Dedifferentiated amniotic fluid mesenchymal stem cell (primary cell): ENCODE results near the gene SEPTIN5.
"Not testable (repeated sequence)": the region's sequence is repeated elsewhere in the genome, so short reads cannot be mapped to it uniquely, and the experiment has no call there.

Experiments used
- DNase-seq: peaks from one replicate; pipeline ENCODE4 v3.0.0-alpha.2; 2016; ENCODE audit errors: extremely low spot score

The SEPTIN5 gene

GRCh38 chr22:19720150-19720827, 6.0 kb downstream of the SEPTIN5 start:
- no peak for DNase-seq

- no peak for DNase-seq
Measured at GRCh38 chr22:19720999-19721329, 6.7 kb downstream of the SEPTIN5 start.

GRCh38 chr22:19721330-19722177, 7.3 kb downstream of the SEPTIN5 start:
- no peak for DNase-seq

DNA sequence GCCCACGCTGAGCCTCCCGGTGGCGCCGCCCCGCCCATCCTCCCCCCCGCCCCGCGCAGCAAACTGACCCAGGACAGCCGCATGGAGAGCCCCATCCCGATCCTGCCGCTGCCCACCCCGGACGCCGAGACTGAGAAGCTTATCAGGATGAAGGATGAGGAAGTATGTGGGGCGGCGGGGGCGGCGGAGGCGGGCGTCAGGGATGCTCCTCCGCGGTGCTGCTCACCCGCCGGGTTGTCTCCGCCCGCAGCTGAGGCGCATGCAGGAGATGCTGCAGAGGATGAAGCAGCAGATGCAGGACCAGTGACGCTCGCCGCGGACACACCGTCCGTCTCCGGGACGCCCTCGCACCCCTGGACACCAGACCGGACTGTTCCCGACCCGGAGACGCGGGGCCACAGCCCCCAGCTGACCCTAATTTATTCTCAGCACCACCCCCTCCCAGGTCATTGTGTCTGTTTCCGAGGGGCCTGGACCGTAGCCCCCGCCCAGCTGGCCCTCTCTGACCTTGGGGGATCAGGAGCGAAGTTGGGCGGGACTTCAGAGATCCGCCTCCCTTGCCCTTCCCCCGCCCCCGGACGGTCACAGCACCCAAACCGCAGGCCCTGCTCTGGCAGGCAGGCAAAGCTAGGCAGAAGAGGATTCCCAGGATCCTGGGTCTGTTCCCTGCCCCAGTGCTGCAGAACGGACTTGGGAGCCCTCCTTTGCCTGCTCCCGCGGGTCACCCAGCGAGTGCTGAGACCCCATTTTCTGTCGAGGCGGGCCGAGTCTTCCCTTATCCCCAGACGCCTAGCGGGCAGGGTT, 8.1 kb downstream of the SEPTIN5 start:
- no peak for DNase-seq

DNA sequence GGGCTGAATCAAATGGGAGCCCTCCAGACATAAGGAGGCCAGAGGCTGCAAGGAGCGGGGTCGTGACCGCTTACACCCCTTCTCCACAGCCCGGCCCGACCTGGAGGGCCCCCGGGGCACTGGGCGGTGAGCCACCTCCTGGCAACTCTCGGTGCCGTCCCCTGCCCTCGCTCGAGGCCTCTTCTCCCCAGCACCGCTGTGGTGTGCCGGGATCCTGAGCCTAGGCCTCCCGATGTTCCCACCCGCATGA, 8.6 kb downstream of the SEPTIN5 start:
- no peak for DNase-seq

DNA sequence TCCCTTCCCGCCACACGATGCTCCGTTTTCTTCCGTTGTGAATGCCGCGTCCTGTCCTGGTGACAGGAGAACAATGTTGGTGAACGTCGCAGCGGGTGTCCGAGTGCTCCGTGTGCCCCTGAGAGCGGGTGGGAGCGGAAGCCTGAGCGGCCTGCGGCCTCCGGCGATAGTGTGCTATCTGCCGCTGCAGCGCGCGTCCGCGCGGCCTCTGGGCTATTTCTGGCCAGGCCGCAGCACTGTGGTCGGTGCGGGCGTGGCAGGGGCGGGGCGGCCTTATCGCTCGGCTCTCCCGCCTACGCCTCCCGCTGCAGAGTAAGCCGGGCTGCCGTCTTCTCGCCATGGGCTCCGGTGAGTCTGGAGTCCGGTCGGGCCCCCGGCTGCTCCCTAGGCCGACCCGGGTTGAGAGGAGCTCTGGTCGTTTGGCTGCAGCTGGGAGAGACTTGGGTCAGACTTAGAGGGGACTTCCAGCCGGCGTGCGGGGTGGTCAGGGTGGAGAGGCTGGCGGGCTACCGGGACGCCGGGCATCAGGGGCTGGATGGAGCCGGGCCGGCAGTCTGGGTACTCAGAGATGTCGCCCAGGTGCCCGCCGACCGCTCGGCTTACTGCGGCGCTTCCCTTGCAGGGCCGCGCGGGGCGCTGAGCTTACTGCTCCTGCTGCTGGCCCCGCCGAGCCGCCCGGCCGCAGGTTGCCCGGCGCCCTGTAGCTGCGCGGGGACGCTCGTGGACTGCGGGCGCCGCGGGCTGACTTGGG, 9.1 kb downstream of the SEPTIN5 start, which contains the start of gene GP1BB:
TSS of gene GP1BB (plus strand) at position 308 of the 751 bp plus-strand sequence. CDS start at position 339, 31 bp downstream.
- DNase-seq = no peak

GRCh38 chr22:19723983-19724827, 9.9 kb downstream of the SEPTIN5 start:
- DNase-seq = no peak

GRCh38 chr22:19724927-19725661, 10.8 kb downstream of the SEPTIN5 start:
- no peak for DNase-seq

- not testable (repeated sequence) for DNase-seq
Measured at GRCh38 chr22:19726064-19726788, 11.9 kb downstream of the SEPTIN5 start.

- no peak for DNase-seq
Measured at GRCh38 chr22:19727310-19728150, 13.2 kb downstream of the SEPTIN5 start.

- no peak for DNase-seq
Measured at GRCh38 chr22:19728271-19728670, 14.0 kb downstream of the SEPTIN5 start.

GRCh38 chr22:19728836-19729235, 14.5 kb downstream of the SEPTIN5 start:
- DNase-seq = no peak

GRCh38 chr22:19729507-19729906, 15.2 kb downstream of the SEPTIN5 start:
- no peak for DNase-seq

GRCh38 chr22:19730198-19730597, 15.9 kb downstream of the SEPTIN5 start:
- no peak for DNase-seq

DNA sequence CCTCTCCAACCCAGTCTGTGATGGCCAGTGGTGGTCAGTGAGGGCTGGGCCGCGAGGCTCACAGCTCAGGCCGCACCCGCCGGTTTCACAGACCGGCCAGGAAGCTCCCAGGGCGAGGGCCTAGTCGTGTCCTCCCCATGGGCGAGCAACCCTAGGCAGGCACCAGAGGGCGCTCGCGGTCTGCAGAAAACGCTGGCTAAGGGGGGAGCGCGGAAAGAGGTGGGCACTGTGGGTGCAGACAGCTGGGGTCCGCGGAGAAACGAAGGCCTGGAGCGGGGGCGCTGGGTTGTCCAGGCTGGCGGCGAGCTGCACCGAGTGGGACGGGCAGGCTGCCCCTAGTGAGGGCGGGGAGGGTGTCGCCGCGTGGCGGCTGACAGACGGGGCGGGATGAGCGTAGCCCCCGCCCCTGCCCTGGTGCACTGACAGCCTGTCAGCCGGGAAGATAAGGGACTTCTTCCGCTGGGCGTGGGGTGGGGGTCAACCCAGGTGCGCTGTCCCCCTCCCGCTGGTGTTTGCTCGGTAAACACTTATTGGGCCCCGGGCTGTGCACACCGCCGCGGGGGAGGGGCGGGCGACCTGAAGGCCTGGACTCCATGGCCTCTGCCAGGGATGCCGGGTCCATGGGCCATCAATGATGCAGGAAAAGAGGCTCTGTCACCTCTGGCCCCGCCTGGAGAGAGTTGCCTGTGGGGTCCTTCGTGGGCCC, 16.5 kb downstream of the SEPTIN5 start:
- peak; percentile 51 for DNase-seq

- no peak for DNase-seq
Measured at GRCh38 chr22:19731361-19732135, 17.2 kb downstream of the SEPTIN5 start.

- DNase-seq = no peak
Measured at GRCh38 chr22:19732403-19733113, 18.3 kb downstream of the SEPTIN5 start.
